Activated CD4-positive, alpha-beta T cell treated with anti-CD3 and anti-CD28 coated beads for 36 hours (primary cell): ENCODE data around the gene DST. TPM values are rescaled to one million over a fixed set of nuclear protein-coding genes. Genes with fewer than 3 reads are reported as not detected.

Source experiments
- ATAC-seq: fragments of 200-7000 bp; cut with Tn5 transposase; one replicate; pipeline ENCODE4 v1.10.0; 2021; ENCODE audit warnings: mild to moderate bottlenecking, moderate library complexity
- CTCF ChIA-PET: fragments of 350-600 bp; sonication (Branson Sonifier 250); formaldehyde crosslinking; loops from one replicate; lab custom pipeline; 2021; ENCODE audit warnings: antibody characterized with exemption; lab: Charles Lee
- POLR2A ChIA-PET: fragments of 350-600 bp; sonication (Branson Sonifier 250); formaldehyde crosslinking; loops from one replicate; lab custom pipeline; 2021; ENCODE audit warnings: antibody characterized with exemption, inconsistent platforms; lab: Charles Lee
- DNase-seq: peaks from one replicate; pipeline ENCODE4 v3.0.0-alpha.2; 2020
- H3K27ac Mint-ChIP-seq: one replicate; pipeline ENCODE4 v1.8.0; 2021; ENCODE audit warnings: mixed read lengths
- H3K27me3 Mint-ChIP-seq: one replicate; pipeline ENCODE4 v1.8.0; 2021; ENCODE audit warnings: mixed read lengths
- H3K36me3 Mint-ChIP-seq: one replicate; pipeline ENCODE4 v1.8.0; 2021; ENCODE audit warnings: low read depth, mixed read lengths
- H3K4me1 Mint-ChIP-seq: one replicate; pipeline ENCODE4 v1.8.0; 2021; ENCODE audit warnings: mixed read lengths
- H3K4me3 Mint-ChIP-seq: one replicate; pipeline ENCODE4 v1.8.0; 2021; ENCODE audit warnings: mild to moderate bottlenecking, moderate library complexity, mixed read lengths
- H3K9me3 Mint-ChIP-seq: one replicate; pipeline ENCODE4 v1.8.0; 2021; ENCODE audit warnings: low read depth, mixed read lengths
- intact Hi-C, 2 experiments: fragments of 100-400 bp; cut with DNase I in 1 of 2; cut with micrococcal nuclease in 1 of 2; formaldehyde crosslinking; loops; one replicate each; pipeline versions ENCODE4 v1.14.2 to v1.15.1; 2022 to 2024; cut with DNase I, micrococcal nuclease
- total RNA-seq, 2 experiments: library from RNA; stranded (reverse); gene quantifications; one replicate each; pipeline ENCODE4 v1.2.3, GENCODE V29; 2021

The DST gene
- total RNA-seq, 2 experiments from 2014 or later: 6.7 to 6.8 TPM

GRCh38 chr6:56684342-56685101, 41.8 kb upstream of the DST start:
- no peak for ATAC-seq
- Mint-ChIP-seq H3K4me3 (no peak overlapping the region), H3K27ac (no peak overlapping the region), H3K4me1 (no peaks in the 10 kb centered on the region), H3K9me3 (no peaks in the 10 kb centered on the region), H3K36me3 (no peaks in the 10 kb centered on the region), H3K27me3 (peaks cover 4% of the 10 kb centered on the region)
- no peak for DNase-seq
- POLR2A ChIA-PET: no interaction called here
- intact Hi-C loops: no loop called here
- CTCF ChIA-PET: no interaction called here

GRCh38 chr6:56683882-56684281, 41.2 kb upstream of the DST start:
- Mint-ChIP-seq H3K27ac (no peak overlapping the region), H3K9me3 (no peaks in the 10 kb centered on the region), H3K36me3 (no peaks in the 10 kb centered on the region), H3K27me3 (peaks cover 4% of the 10 kb centered on the region), H3K4me1 (no peaks in the 10 kb centered on the region), H3K4me3 (no peak overlapping the region)
- DNase-seq: no peak
- intact Hi-C loops: no loop called here
- ChIA-PET POLR2A (no interaction called here), CTCF (interaction anchor here (1.2 kb wide), 1 partner anchor 14 kb away, joined by 4 read pairs; no protein-coding TSS in a partner anchor)
- no peak for ATAC-seq

GRCh38 chr6:56682635-56683034, 39.9 kb upstream of the DST start:
- ATAC-seq (no peak), DNase-seq (no peak)
- H3K36me3 Mint-ChIP-seq: no peaks in the 10 kb centered on the region
- no peaks in the 10 kb centered on the region for H3K4me1 Mint-ChIP-seq
- intact Hi-C loops: no loop called here
- ChIA-PET POLR2A (no interaction called here), CTCF (interaction anchor here (1.2 kb wide), 1 partner anchor 15 kb away, joined by 4 read pairs; no protein-coding TSS in a partner anchor)
- no peak overlapping the region for H3K27ac Mint-ChIP-seq
- no peaks in the 10 kb centered on the region for H3K9me3 Mint-ChIP-seq
- no peak overlapping the region for H3K4me3 Mint-ChIP-seq
- peaks cover 4% of the 10 kb centered on the region for H3K27me3 Mint-ChIP-seq

- Mint-ChIP-seq H3K36me3 (no peaks in the 10 kb centered on the region), H3K27me3 (no peaks in the 10 kb centered on the region), H3K4me1 (no peaks in the 10 kb centered on the region), H3K4me3 (no peak overlapping the region), H3K9me3 (no peaks in the 10 kb centered on the region), H3K27ac (no peak overlapping the region)
- ATAC-seq (no peak), DNase-seq (no peak)
- ChIA-PET CTCF (no interaction called here), POLR2A (no interaction called here)
- intact Hi-C loops: no loop called here
Observed at GRCh38 chr6:56677559-56677958, 34.9 kb upstream of the DST start.

GRCh38 chr6:56671651-56672461, 29.2 kb upstream of the DST start:
- no peaks in the 10 kb centered on the region for H3K36me3 Mint-ChIP-seq
- POLR2A ChIA-PET: no interaction called here
- H3K27ac Mint-ChIP-seq: no peak overlapping the region
- H3K4me1 Mint-ChIP-seq: peaks cover 4% of the 10 kb centered on the region
- intact Hi-C loops: no loop called here
- no peaks in the 10 kb centered on the region for H3K9me3 Mint-ChIP-seq
- no peak overlapping the region for H3K4me3 Mint-ChIP-seq
- no peak for ATAC-seq
- no peak for DNase-seq
- H3K27me3 Mint-ChIP-seq: peaks cover 2% of the 10 kb centered on the region
- CTCF ChIA-PET: no interaction called here

GRCh38 chr6:56671160-56671559, 28.5 kb upstream of the DST start:
- H3K4me1 Mint-ChIP-seq: peaks cover 4% of the 10 kb centered on the region
- CTCF ChIA-PET: interaction anchor here (1.6 kb wide), 1 partner anchor 15 kb away, joined by 5 read pairs; no protein-coding TSS in a partner anchor

DNA sequence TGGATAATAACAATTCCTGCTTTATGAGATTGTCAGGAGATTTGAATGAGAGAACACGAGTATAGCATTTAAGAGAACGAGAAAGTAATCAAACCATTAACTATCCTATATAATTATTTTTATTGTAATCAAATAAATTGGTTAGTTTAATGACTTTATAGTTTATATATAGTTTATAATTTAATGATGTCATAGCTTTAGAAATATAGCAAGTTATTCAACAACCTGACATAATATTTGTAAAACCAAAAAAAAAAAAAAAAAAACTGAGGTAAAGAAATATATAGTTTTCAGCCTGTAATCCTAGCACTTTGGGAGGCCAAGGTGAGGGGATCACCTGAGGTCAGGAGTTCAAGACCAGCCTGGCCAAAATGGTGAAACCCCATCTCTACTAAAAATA, 26.4 kb upstream of the DST start:
- intact Hi-C loops: no loop called here
- Mint-ChIP-seq H3K4me3 (no peak overlapping the region), H3K4me1 (peaks cover 4% of the 10 kb centered on the region), H3K36me3 (no peaks in the 10 kb centered on the region), H3K27ac (no peak overlapping the region), H3K9me3 (no peaks in the 10 kb centered on the region), H3K27me3 (peaks cover 6% of the 10 kb centered on the region)
- no peak for ATAC-seq
- ChIA-PET CTCF (no interaction called here), POLR2A (interaction anchor here (0.6 kb wide), 1 partner anchor 157 kb away, joined by 3 read pairs; no protein-coding TSS in a partner anchor)
- no peak for DNase-seq

More at GRCh38 chr6:56671160-56671559, 28.5 kb upstream of the DST start:
- DNase-seq (no peak), ATAC-seq (no peak)
- intact Hi-C loops: no loop called here
- POLR2A ChIA-PET: no interaction called here
- no peak overlapping the region for H3K27ac Mint-ChIP-seq
- H3K4me3 Mint-ChIP-seq: no peak overlapping the region
- H3K36me3 Mint-ChIP-seq: no peaks in the 10 kb centered on the region
- peaks cover 4% of the 10 kb centered on the region for H3K27me3 Mint-ChIP-seq
- no peaks in the 10 kb centered on the region for H3K9me3 Mint-ChIP-seq

DNA sequence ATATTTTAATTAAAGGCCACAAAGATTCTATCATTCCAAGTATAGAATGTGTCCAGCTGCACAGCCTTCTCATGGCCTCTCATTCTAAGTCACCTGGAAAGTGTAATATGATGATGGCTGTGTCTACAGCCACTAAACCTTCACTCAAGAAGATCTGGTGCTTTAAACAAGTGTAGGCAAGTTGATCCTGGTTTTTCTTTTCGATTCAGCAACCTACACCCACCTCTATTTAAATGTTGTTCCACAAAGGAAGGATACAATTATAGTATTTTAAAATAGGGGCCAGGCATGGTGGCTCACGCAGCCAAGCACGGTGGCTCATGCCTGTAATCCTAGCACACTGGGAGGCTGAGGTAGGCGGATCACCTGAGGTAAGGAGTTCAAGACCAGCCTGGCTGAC, 25.5 kb upstream of the DST start:
- Mint-ChIP-seq H3K36me3 (no peaks in the 10 kb centered on the region), H3K4me1 (peaks cover 4% of the 10 kb centered on the region), H3K27ac (no peak overlapping the region), H3K9me3 (no peaks in the 10 kb centered on the region), H3K27me3 (peaks cover 6% of the 10 kb centered on the region), H3K4me3 (no peak overlapping the region)
- intact Hi-C loops: no loop called here
- CTCF ChIA-PET: no interaction called here
- DNase-seq (no peak), ATAC-seq (no peak)
- POLR2A ChIA-PET: no interaction called here

DNA sequence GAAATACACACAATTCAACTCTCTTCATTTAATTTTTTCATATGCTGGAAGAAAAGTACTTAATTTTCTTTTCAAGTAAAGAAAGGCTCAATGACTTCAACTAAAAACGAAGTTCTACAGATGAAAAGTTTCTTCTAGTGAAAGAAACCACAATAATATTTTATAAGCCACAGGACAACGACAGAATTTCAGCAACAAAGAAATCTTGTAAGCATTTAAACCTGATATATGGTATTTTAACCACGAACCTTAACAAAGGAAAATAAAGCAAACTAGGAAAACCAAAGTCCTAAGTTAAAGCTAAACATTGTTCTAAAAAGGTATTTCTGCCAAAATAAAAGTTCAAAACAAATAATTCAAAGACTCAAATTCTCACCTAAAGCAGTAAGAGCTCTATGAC, 24.6 kb upstream of the DST start:
- Mint-ChIP-seq H3K4me3 (no peak overlapping the region), H3K27me3 (peaks cover 6% of the 10 kb centered on the region), H3K4me1 (peaks cover 4% of the 10 kb centered on the region), H3K36me3 (no peaks in the 10 kb centered on the region), H3K9me3 (no peaks in the 10 kb centered on the region), H3K27ac (no peak overlapping the region)
- DNase-seq (no peak), ATAC-seq (no peak)
- ChIA-PET CTCF (no interaction called here), POLR2A (no interaction called here)
- intact Hi-C loops: no loop called here

DNA sequence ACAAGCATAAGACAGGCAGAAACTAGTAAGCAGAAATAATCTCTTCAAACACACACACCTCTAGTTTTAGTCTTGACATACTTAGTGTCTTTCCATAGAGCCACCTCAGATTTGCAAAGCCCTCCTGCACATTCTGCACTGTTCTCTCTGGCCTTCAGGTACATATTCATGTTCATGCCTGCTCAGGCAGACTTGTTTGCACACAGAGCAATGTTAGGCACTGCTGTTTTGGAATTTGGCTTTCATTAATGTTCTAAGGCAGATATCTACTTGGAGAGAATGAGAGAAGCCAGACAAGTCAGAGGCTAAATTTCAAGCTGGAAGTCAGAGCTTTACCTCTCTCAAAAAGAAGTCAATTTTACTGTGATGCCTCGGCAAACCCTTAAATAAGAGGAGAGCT, 21.3 kb upstream of the DST start:
- peaks cover 6% of the 10 kb centered on the region for H3K4me1 Mint-ChIP-seq
- ATAC-seq: no peak
- intact Hi-C loops: no loop called here
- ChIA-PET POLR2A (no interaction called here), CTCF (interaction anchor here (0.7 kb wide), 1 partner anchor 69 kb away, joined by 3 read pairs; no protein-coding TSS in a partner anchor)
- no peaks in the 10 kb centered on the region for H3K36me3 Mint-ChIP-seq
- H3K27ac Mint-ChIP-seq: no peak overlapping the region
- H3K27me3 Mint-ChIP-seq: peaks cover 4% of the 10 kb centered on the region
- H3K4me3 Mint-ChIP-seq: no peak overlapping the region
- no peak for DNase-seq
- H3K9me3 Mint-ChIP-seq: no peaks in the 10 kb centered on the region

GRCh38 chr6:56663344-56663743, 20.7 kb upstream of the DST start:
- ChIA-PET CTCF (interaction anchor here (0.7 kb wide), 1 partner anchor 68 kb away, joined by 3 read pairs; no protein-coding TSS in a partner anchor), POLR2A (no interaction called here)
- H3K36me3 Mint-ChIP-seq: no peaks in the 10 kb centered on the region
- DNase-seq (no peak), ATAC-seq (no peak)
- peaks cover 4% of the 10 kb centered on the region for H3K27me3 Mint-ChIP-seq
- H3K9me3 Mint-ChIP-seq: no peaks in the 10 kb centered on the region
- H3K4me1 Mint-ChIP-seq: peaks cover 6% of the 10 kb centered on the region
- H3K4me3 Mint-ChIP-seq: no peak overlapping the region
- intact Hi-C loops: no loop called here
- H3K27ac Mint-ChIP-seq: no peak overlapping the region
